HG03558 (cell line): ENCODE measurements around the gene NQO2.
"Not testable (repeated sequence)": the region's sequence is repeated elsewhere in the genome, so short reads cannot be mapped to it uniquely, and the experiment has no call there.

Experiments used
- ATAC-seq: cut with Tn5 transposase; IDR thresholded peaks from one replicate; pipeline ENCODE4 v1.9.1; 2021; ENCODE audit warnings: moderate number of reproducible peaks; ENCODE audit not compliant: unreplicated experiment; ENCODE audit errors: extremely low read depth

NQO2 gene

GRCh38 chr6:3011158-3011557, 11.5 kb downstream of the NQO2 start:
- ATAC-seq: no peak

GRCh38 chr6:3011592-3011991, 11.9 kb downstream of the NQO2 start:
- no peak for ATAC-seq

DNA sequence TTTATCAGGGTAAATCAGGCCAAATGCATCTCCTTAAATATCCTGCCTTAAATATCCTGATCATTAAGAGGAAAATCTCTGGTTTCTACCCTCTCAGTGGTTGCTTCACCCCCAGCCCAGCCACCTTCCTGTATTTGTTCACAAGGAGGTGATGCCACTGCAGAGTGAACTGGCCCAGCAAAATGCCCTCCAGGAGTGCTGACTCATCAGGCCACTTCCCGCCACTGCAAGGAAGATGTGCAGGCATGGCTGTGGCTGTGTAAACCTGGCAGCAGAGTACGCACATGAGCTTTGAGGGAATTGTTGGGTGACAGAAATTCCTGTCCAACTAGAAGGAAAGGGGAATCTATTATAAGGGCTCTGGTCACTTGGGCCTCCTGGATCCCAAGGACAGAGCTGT, 13.8 kb downstream of the NQO2 start:
- ATAC-seq: no peak

GRCh38 chr6:3013901-3014674, 14.4 kb downstream of the NQO2 start:
- no peak for ATAC-seq

GRCh38 chr6:3014675-3015066, 15.0 kb downstream of the NQO2 start:
- no peak for ATAC-seq

DNA sequence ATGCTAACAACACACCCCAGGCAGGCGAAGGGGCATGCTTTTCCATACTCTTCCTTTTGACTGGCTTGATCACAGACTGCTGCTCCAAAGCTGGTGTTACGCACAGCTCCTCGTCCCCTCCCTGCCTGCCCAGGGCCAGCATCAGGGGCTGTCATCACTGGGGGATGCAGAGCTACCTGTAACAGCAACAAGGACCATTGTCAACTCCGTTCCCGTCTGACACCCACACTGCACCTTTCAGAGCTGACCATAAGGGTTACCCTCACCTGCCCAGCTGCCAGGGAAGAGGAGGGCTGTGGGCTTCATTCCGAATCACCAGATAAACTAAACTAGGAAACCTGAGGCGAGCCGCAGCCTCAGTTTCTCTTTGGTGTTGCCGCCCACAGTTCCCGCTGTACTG, 15.4 kb downstream of the NQO2 start:
- no peak for ATAC-seq

- no peak for ATAC-seq
Observed at GRCh38 chr6:3016473-3017280, 17.0 kb downstream of the NQO2 start.

DNA sequence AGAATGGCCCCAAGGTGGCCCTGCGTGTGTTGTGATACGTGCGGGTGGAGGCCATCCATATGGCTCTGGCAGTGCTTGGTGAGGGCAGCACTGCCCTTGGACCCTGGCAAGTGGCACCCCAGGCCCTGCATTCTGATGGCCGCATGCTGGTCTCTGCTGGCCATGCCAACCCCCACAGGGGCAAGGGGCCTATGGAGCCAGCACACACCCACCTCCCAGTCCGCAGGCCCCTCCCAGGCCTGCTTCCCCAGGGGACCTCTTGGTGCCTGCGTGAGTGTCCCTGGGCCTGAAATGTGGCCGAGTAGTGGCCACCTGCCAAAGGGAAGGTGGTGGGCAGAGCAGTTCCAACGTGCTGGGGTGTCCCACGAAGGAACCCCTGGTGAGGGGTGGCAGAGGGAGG, 17.6 kb downstream of the NQO2 start:
- ATAC-seq: no peak

- no peak for ATAC-seq
Observed at GRCh38 chr6:3019065-3019464, 19.4 kb downstream of the NQO2 start.

GRCh38 chr6:3019749-3020320, 20.1 kb downstream of the NQO2 start:
- no peak for ATAC-seq

DNA sequence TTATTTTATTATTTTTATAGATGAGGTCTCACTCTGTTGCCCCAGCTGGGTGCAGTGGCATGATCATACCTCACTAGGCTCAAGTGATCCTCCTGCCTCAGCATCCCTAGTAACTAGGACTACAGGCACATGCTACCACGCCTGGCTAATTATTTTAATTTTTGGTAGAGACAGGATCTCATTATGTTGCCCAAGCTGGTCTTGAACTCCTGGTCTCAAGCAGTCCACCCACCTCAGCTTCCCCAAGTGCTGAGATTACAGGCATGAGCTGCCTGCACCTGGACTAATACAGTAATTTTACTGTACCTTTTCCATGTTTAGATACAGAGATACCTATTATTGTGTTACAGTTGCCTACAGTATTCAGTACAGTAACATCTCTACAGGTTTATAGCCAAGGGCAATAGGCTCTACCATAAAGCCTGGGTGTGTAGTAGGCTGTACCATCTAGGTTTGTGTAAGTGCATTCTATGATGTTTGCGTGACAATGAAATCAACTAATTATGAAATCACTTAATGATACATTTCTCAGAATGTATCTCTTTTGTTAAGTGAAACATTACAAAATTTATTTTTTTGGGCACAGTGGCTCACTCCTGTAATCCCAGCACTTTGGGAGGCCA, 21.4 kb downstream of the NQO2 start:
- ATAC-seq: not testable (repeated sequence)

DNA sequence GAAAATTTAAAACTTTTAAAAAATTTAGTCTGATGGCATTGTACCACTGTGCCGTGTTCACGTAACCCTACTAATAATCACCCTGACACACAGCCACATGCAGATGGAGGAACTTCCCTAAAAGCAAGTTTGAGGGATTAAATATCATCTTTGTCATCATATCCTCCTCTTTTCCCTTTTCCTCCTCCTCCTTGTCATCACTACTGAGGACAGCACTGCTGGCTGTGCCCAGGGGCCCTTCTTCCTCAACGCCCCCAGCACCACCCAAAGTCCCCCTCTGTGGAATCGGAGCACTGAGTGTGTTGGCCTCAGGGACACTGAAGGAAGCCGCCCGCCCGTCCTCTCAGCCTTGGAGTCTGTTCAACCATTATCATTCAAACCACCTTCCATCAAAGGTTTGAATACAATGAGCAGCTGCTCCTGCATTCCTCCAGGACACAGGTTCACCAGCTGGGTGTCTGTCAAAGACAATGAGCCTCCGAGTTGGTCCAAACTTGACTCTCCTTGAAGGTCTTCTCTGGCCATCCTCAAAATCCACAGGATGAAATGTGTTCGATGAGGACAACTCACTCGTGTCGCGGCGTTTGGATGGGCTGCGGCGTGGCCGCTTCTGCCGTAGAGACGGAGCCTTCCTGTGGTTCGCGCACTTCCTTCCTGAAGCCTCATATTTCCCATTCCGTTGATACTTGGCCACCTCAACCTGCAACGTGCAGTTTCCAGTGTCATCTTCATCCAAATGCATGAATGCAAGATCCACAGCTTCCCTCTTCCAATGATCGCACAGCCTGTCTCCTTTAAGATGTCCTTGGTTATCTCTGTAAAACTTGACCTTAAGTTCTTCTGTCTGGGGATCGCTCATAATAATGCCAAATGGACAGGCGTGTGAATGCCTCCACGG, 23.3 kb downstream of the NQO2 start:
- no peak for ATAC-seq

GRCh38 chr6:3023663-3024483, 24.2 kb downstream of the NQO2 start:
- ATAC-seq: peak; percentile 37

- no peak for ATAC-seq
Observed at GRCh38 chr6:3026791-3027626, 27.3 kb downstream of the NQO2 start.

GRCh38 chr6:3028156-3028555, 28.5 kb downstream of the NQO2 start:
- not testable (repeated sequence) for ATAC-seq

- no peak for ATAC-seq
Observed at GRCh38 chr6:3031857-3032640, 32.4 kb downstream of the NQO2 start.

DNA sequence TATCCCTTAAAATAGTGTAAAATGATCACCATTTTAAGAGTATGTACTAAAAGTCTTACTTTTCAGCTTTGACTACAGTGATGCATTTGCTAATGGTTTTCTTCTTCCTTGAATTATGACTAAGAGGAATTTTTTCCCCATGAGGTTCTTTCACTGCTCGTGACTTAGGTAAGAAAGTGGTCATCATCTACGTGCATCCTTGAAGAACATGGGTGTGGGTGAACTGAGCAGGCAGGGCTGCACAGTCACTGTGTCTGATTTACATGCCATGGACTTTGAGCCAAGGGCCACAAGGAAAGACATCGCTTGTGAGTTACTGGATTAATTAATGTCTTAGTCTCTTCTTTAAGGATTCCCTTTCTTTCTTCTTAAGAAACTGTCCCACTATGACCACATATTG, 33.3 kb downstream of the NQO2 start:
- ATAC-seq: no peak
